AG20443 (cell line): ENCODE data around the gene SPRR3.

Experiments
- DNase-seq: peaks from one replicate; pipeline ENCODE4 v3.0.0; 2012; ENCODE audit warnings: low spot score, mixed read lengths

The SPRR3 gene

DNA sequence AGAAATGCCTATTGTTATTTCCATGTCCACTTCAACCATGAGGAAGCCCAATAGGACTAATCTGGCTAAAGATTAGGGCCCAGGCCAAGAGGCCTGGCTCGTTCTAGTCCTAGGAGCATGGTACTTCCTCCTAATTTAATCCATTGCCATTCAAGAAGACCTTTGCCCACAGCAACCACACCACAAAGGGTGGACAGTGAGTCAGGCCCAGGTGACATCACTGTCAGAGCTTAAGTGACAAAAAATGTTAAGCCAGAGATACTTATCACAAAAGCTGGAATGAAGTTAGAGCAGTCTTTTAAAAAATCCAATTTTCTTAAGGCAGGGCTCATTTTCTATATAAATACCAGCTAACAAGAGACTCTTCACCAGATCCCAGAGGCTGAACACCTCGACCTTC, at the start of gene SPRR3:
Gene SPRR3 (plus strand): TSS at position 368 of the 400 bp plus-strand sequence. CDS start 1,272 bp downstream, outside the sequence.
- no peak for DNase-seq

- DNase-seq: no peak
These were observed 47.8 kb upstream of the SPRR3 start for GRCh38 chr1:152953761-152954160.

DNA sequence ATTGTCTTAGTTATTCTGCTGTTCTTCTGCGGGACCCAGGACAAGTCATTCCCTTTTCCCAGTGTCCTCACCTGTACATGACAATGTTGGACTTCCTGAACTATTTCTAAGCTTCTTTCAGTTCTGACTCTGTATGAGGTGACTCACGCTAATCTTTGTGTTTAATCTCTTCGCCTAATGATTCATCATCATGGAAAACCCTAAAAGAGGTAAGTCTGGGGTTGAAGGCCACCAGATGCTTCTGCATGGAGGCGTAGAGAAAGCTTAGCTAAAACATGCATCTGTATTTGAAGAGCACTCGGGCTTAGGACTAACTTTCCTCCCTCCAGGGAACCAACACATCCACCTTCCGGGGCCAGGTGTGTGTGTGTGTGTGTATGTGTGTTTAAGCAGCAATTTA, 47.1 kb upstream of the SPRR3 start:
- no peak for DNase-seq

DNA sequence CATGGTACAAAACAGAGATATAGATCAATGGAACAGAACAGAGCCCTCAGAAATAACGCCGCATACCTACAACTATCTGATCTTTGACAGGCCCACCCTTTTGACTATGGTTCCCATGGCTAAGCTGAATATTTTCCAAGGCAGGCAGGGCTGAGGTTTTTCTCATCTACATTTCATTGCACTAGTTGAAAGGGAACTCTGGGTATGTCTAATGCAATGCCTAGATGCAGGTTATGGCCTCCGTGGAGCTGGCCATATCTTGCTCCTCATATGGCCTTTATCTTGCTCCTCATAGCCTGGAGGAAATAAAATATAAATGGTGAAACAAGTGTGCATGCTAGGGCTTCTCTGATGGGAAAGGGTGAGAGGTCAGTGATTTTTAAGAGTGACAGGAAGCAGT, 44.0 kb upstream of the SPRR3 start:
- no peak for DNase-seq

GRCh38 chr1:152959273-152959672, 42.3 kb upstream of the SPRR3 start:
- DNase-seq: no peak

DNA sequence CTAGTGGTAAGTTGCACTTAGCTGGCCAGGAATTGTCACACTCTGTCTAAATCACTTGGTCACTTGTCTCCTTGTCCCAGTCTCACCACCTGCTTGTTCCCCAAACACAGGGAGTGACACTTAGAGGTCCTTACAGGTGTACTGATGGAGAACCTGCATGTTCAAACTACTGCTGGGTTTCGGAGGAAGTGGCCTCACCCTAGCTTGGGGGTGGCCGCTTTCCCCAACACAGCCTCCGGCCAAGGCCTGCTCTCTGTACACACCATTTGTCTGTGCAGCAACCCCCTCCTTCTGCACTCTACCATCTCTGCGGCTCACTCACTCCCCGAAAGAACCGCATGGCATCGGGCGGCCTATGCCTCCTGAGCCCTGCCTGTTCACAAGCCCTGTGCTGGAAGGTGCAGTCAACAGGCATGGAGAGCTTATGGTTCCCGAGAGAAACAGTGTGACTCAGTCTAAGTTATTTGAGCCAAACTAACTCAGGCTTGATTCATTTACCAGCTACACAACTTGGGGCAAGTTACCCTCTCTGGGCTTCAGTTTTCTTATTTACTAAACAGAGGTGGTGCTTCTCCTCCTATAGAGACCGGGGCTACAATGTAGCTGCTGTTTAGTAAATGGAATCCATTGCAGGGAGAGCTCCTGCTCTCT, 41.6 kb upstream of the SPRR3 start:
- no peak for DNase-seq

DNA sequence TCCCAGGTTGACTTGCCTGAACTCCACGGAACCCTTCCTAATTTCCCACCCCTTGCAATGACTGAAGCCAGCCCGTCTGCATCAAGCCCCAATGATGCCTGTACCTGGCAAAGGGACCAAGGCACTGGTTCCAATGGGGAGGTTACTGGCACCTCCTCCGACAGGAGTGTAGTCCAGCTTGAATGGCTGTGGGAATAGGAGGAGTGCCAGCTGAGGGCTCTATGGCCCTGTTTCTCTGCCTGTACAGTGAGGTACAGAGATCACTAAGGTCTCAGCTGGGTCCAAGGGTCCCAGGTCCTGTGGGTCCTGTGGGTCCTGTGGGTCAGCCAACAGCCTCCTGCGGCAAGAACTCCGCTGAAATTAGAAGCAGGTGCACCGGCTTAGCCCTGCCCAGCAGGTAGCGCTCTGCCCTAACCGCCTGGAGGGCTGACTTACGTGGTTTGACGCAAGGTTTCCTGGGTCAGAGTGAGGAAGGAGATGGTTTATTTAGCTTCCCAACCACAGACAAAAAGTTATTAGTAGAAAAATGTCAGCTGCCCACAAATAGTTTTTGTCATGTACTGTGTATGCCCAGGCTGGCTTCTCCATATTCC, 41.0 kb upstream of the SPRR3 start:
- DNase-seq: no peak

GRCh38 chr1:152961226-152961891, 40.2 kb upstream of the SPRR3 start:
- DNase-seq: no peak

- DNase-seq: no peak
These were observed 38.6 kb upstream of the SPRR3 start for GRCh38 chr1:152962876-152963415.

DNA sequence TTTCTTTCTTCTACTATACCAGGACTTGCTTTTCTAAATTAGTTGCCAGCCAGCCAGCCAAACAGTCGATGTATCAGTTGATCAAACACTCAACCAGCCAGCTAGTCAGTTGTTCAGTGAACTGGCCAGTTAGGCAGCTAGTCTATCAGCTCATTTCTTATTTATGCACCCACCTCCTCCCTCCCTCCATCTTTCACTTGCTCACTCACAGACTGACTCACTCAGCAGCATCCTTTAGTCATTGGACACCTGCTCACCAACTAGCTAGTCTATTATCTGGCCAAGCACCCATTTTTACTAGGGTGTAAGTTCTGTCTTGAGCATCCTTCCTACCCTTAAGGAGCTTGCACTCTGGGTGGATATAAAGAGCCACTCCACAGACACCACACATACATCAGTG, 37.0 kb upstream of the SPRR3 start:
- DNase-seq: no peak

- no peak for DNase-seq
These were observed 35.7 kb upstream of the SPRR3 start for GRCh38 chr1:152965853-152966252.

DNA sequence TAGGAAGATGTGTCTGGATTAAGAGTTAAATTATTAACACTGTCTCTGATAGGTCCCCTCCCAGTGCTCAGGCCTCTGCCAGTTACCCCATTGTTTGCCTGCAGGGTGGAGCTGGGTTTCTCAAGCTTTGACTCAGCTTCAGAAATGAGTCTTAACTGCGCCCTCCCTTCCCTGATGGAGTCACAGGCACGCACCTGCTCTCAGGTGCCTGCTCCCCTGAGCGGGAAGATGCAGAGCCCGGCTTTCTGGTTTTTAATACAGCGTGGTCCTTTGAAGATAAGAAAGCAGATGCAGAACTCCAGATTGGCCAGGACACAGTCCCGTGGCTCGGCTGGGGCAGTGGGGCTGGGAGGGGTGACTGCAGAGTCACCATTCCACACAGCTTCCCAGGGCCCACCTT, 34.3 kb upstream of the SPRR3 start:
- DNase-seq: no peak

- DNase-seq: no peak
These were observed 33.3 kb upstream of the SPRR3 start for GRCh38 chr1:152968248-152968647.

DNA sequence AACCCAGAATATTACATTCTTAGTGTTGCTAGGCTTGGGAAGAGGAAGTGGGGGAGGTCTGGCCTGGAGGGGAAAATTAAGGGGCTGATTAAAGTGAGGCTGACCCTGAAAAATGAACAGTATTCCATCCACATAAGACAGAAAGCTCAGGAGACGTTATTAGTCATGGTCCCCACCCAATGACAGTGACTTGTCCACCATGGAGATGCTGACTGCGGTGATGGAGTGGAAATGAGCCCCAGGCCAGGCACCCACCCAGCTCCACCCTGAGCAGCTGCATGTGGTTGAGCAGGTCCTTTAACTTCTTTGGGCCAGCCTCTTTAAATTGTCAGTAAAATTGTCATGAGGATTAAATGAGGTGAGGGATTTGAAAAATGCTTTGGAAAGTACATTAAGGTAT, 32.5 kb upstream of the SPRR3 start:
- no peak for DNase-seq

DNA sequence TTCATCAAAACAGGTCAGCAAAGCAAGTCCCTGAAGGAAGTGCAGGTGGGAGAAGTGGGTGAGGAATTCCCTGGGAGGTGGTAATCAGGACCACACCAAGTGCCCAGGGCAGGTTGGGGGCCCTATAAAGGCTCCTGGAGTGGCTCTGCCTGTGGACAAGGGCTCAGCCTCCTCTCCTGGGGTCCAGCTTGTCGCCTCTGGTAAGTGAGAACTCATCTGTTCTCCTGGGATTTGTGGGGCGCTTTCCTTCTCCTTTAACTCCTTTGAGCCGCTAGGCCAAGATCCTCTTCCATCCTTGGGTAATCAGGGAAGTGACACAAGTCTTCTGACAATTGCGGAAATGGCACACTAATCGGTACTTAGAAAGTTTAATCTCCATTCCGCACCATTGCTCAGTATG, 31.1 kb upstream of the SPRR3 start, which contains the start of gene SPRR4:
Gene SPRR4 (plus strand): TSS at position 154 of the 400 bp plus-strand sequence. CDS start 1,243 bp downstream, outside the sequence.
- DNase-seq: no peak

GRCh38 chr1:152972196-152972886, 29.2 kb upstream of the SPRR3 start:
- no peak for DNase-seq

- no peak for DNase-seq
These were observed 24.9 kb upstream of the SPRR3 start for GRCh38 chr1:152976688-152977087.

DNA sequence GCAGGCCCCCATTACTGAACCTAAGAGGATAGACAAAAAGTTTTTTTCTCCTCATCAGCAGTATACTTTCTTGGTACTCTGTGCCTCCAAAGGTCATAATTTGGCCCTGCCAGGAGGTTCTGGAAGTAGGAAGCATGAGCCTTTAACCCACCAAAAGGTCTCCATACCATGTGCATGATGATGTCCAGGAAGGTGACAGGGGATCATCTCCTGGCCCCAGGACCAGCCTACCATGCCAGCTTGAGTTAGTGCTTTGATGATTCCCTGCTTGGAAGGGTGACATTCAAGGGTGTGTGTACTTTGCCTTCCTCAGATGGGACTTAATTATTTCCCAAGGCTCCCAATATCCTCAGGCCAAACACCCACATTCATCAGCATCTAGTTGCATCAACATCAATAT, 23.9 kb upstream of the SPRR3 start:
- no peak for DNase-seq

DNA sequence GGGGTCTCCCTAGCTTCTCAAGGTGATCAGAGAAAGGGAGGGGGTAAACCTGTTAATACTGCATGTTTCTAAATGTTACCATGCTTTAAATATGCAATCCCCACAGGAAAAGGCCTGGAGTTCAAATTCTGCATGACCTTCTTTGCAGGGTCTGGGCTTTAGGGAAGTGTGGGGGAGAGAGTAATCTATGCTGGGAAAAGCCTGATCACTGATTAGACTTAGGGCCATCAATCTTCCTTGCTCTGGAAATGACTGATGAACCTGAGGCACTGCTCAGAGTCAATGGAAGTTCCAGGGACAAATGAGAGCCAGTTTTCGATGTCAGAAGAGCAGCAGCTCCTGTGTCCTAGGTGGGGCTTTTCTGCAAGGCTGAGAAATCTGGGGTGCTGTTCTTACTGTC, 20.9 kb upstream of the SPRR3 start:
- DNase-seq: no peak

DNA sequence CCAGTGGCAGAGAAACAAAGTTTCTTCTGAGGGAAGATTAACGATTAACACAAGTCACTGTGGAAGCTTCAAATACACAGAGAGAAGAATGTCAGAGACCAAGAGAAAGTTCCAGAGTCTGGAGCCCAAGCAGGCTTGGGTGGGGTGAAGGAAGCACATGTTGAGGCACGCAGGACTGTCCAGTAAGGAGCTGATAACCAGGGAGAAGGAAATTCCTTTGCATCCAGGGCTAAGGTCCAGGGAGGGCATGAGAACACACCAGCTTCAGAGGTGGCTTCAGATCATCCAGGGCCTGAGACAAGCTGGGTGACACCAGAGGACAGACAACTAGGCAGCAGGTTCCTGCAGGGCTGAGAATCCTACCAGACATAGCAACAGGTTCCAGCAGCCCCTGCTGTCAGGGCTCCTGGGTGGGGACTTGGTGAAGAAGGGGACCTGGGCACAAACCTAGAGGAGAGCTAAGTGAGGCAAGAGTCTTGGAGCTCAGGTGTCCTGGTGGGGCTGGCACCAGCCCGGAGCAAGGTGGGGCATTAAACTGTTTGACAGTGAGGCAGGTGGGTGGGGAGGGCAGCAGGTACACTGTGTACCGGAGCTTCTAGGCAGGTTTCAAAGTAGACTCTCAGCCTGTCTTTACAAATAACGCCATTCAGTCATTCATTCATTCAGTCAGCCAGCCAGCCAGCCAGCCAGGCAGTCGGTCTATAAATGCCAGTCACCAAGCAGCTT, 20.2 kb upstream of the SPRR3 start:
- no peak for DNase-seq

DNA sequence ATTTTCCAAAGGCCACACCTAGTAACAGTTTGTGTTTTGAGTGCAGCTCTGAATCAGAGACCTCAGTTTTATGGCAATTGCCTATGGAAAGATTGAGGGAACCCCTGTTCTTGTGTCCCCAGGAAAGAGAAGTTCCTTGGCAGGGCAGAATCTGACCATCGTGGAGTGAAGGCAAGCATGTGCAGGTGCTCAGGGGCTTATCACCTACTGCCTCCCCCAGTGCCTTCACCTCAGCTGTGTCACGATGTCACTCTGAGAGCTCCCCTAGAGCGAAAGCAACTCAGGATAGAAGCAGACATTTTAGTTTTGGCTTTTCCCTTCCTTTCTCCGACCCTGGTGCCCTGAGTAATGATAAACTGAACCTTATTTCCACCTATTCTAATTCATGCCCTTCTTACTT, 19.5 kb upstream of the SPRR3 start:
- DNase-seq: no peak

DNA sequence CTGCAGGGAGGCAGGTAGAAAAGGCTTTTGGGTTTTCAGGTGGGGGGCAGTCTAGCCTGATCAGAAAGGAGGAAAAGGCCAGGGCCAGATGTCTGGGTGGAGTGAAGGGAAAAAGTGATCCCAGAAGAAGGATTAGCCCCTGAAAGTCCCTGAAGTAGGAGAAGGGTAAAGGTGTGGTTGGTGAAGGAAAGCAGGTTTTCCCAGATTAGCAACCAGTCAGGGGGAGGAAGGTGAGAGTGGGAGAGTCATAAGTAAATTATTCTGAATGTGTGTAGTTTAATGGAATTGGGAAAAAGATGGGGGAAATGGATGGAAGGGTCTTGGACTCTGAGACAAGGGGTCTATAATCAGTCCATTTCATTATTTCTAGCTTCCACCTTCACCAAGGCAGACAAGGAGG, 18.3 kb upstream of the SPRR3 start:
- DNase-seq: no peak
